Ishikawa (cell line): ENCODE measurements around the gene COL6A1.

Source experiments
- CEBPB ChIP-seq: IDR thresholded peaks from 2 replicates; pipeline ENCODE4 v1.6.1; 2012
- CREB1 ChIP-seq: IDR thresholded peaks from 2 replicates; pipeline ENCODE4 v1.6.1; 2012; ENCODE audit warnings: low read depth
- EGR1 ChIP-seq: IDR thresholded peaks from 2 replicates; pipeline ENCODE4 v1.6.1; 2012
- EP300 ChIP-seq: IDR thresholded peaks from 2 replicates; pipeline ENCODE4 v1.6.1; 2012; ENCODE audit warnings: borderline replicate concordance
- FOXM1 ChIP-seq: IDR thresholded peaks from 2 replicates; pipeline ENCODE4 v1.6.1; 2012; ENCODE audit warnings: low read depth, borderline replicate concordance
- NFIC ChIP-seq: IDR thresholded peaks from 2 replicates; pipeline ENCODE4 v1.6.1; 2012
- RAD21 ChIP-seq: IDR thresholded peaks from 2 replicates; pipeline ENCODE4 v1.6.1; 2012; ENCODE audit warnings: low read depth
- TAF1 ChIP-seq: IDR thresholded peaks from 2 replicates; pipeline ENCODE4 v1.6.1; 2012; ENCODE audit warnings: low read depth, mild to moderate bottlenecking
- TCF12 ChIP-seq: IDR thresholded peaks from 2 replicates; pipeline ENCODE4 v1.6.1; 2012; ENCODE audit warnings: low read depth
- TEAD4 ChIP-seq: IDR thresholded peaks from 2 replicates; pipeline ENCODE4 v1.6.1; 2012
- YY1 ChIP-seq: IDR thresholded peaks from 2 replicates; pipeline ENCODE4 v1.6.1; 2012; ENCODE audit warnings: low read depth
- ZBTB7A ChIP-seq: IDR thresholded peaks from 2 replicates; pipeline ENCODE4 v1.6.1; 2012; ENCODE audit warnings: low read depth
- TF ChIP-seq, protein P1 (sequence below): IDR thresholded peaks from 2 replicates; pipeline ENCODE4 v1.6.1; 2012
- TF ChIP-seq, protein P2 (sequence below): IDR thresholded peaks from 2 replicates; pipeline ENCODE4 v1.6.1; 2012; ENCODE audit warnings: low read depth, mild to moderate bottlenecking
- TF ChIP-seq, protein P3 (sequence below): IDR thresholded peaks from 2 replicates; pipeline ENCODE4 v1.6.1; 2012

COL6A1 gene

DNA sequence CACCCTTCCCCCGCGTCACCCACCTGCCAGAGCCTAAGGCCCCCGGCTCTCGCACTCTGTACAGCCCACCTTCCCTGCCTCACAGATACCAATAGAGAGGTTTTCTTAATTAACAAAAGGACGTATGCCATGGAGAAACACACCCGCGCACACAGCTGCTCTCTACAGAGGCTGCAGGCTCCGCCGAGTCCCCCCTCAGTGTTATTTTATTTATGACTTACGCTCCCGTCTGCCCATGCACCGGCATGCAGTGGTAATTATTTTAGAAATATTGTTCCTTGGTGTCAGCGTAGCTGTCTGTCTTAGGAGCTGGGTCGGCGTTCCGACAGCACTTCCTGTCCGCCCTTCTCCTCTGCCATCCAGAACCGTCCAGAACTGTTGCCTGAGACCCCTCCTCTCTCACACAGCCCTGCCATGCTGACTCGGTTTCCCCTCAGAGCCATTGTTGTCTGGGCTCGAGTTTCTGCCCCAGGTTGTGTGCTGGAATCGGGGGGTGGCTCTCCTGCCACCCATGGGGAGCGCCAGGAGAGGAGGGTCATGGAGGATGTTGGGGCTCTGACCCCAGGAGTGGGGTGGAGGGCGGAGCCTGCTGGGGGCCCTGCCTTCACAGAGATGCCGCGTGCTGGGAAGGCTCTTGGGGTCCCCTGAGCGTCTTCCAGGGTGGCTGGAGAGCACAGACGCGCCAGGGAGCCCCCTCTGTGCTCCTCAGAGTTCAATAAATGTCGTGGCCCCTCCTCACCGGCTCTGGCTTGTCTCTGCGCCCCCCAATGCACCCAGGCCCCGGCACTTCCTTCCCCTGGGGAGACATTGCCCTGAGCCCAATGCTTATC is 39.6 kb upstream of the COL6A1 start:
- no peak for TF ChIP-seq CREB1

DNA sequence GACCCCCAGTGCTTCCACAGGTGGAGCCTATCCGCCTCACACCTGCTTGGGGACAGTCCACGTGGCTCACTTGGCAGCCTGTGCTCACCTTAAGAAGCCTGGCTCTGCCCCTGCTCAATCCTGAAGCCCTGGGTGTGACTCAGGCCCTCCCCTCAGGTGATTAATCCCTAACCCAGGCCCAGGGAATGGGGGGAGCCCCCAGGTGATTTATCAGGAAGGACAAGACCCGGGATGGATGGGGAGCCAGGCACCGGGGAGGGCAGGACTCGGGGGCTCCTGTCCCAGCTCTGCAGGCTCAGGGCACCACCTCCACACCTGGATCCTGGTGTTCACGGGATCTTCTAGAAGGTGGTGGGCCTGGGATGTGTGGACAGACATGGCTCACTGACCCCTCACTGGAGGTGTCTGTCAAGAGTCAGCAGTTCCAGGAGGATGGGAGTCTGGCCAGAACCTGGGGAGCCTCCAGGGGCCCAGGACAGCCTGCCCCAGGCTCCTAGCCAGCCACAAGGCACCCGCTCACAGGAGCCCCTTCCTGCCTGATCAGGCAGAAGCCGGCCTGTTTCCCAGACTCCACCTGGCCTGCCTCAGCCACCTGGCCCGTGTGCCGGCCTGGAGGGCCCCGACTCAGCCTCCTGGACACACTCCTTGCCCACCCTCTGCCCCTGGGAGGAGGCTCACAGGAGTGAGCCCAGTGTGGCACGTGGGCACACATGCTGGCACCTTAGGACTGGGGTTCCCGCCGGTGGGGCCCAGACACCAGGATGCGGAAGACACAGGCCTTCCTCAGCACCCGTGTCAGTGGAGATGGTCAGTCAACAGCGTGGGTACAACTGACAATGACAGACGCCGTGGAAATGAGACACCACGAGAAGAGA is 38.6 kb upstream of the COL6A1 start:
- TF ChIP-seq TAF1 (no peak), TCF12 (no peak), NFIC (no peak), YY1 (no peak), EP300 (no peak), CREB1 (no peak), EGR1 (no peak), FOXM1 (no peak), CEBPB (no peak), ZBTB7A (no peak), RAD21 (no peak), TEAD4 (no peak)
- TF ChIP-seq, protein P1, sequence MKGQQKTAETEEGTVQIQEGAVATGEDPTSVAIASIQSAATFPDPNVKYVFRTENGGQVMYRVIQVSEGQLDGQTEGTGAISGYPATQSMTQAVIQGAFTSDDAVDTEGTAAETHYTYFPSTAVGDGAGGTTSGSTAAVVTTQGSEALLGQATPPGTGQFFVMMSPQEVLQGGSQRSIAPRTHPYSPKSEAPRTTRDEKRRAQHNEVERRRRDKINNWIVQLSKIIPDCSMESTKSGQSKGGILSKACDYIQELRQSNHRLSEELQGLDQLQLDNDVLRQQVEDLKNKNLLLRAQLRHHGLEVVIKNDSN: no peak
- TF ChIP-seq, protein P2, sequence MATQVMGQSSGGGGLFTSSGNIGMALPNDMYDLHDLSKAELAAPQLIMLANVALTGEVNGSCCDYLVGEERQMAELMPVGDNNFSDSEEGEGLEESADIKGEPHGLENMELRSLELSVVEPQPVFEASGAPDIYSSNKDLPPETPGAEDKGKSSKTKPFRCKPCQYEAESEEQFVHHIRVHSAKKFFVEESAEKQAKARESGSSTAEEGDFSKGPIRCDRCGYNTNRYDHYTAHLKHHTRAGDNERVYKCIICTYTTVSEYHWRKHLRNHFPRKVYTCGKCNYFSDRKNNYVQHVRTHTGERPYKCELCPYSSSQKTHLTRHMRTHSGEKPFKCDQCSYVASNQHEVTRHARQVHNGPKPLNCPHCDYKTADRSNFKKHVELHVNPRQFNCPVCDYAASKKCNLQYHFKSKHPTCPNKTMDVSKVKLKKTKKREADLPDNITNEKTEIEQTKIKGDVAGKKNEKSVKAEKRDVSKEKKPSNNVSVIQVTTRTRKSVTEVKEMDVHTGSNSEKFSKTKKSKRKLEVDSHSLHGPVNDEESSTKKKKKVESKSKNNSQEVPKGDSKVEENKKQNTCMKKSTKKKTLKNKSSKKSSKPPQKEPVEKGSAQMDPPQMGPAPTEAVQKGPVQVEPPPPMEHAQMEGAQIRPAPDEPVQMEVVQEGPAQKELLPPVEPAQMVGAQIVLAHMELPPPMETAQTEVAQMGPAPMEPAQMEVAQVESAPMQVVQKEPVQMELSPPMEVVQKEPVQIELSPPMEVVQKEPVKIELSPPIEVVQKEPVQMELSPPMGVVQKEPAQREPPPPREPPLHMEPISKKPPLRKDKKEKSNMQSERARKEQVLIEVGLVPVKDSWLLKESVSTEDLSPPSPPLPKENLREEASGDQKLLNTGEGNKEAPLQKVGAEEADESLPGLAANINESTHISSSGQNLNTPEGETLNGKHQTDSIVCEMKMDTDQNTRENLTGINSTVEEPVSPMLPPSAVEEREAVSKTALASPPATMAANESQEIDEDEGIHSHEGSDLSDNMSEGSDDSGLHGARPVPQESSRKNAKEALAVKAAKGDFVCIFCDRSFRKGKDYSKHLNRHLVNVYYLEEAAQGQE: no peak
- TF ChIP-seq, protein P3, sequence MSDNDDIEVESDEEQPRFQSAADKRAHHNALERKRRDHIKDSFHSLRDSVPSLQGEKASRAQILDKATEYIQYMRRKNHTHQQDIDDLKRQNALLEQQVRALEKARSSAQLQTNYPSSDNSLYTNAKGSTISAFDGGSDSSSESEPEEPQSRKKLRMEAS: no peak

DNA sequence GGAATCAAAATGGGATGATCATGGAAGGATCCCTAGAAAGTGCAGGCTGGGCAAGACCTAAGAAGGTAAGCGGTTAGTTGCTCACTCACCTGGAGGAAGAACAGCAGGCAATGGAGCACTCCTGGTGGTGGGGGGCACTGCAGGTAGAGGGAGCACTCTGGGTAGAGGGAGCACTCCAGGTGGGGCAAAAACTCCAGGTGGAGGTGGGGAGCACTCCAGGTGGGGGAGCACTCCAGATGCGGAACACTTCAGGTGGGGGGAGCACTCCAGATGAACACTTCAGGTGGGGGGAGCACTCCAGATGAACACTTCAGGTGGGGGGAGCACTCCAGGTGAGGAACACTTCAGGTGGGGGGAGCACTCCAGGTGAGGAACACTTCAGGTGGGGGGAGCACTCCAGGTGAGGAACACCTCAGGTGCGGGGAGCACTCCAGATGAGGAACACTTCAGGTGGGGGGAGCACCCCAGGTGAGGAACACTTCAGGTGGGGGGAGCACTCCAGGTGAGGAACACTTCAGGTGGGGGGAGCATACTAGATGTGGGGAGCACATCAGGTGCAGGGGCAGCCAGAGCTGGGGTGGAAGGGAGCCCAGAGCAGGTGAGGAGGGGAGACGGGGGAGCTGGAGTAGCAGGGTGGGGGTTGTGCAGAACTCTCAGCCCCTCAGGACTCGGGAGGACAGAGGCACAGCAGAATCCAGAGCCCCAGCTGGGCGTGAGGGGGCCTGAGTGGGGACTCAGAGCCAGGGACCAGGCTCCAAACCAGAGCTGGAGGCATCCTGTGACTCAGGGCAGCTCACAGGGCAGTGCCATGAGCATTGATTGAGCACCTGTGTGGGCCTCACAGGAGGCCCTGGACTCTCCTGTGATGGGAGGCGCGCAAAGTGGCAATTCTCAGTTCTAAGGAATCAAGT is 37.7 kb upstream of the COL6A1 start:
- TF ChIP-seq ZBTB7A: no peak
- no peak for TF ChIP-seq FOXM1
- no peak for TF ChIP-seq TEAD4
- no peak for TF ChIP-seq CEBPB
- no peak for TF ChIP-seq RAD21
- TF ChIP-seq, protein P1: no peak
- no peak for TF ChIP-seq TAF1
- no peak for TF ChIP-seq EP300
- TF ChIP-seq, protein P2: no peak
- no peak for TF ChIP-seq NFIC
- TF ChIP-seq EGR1: no peak
- no peak for TF ChIP-seq CREB1
- no peak for TF ChIP-seq YY1
- TF ChIP-seq TCF12: no peak
- TF ChIP-seq, protein P3: no peak

DNA sequence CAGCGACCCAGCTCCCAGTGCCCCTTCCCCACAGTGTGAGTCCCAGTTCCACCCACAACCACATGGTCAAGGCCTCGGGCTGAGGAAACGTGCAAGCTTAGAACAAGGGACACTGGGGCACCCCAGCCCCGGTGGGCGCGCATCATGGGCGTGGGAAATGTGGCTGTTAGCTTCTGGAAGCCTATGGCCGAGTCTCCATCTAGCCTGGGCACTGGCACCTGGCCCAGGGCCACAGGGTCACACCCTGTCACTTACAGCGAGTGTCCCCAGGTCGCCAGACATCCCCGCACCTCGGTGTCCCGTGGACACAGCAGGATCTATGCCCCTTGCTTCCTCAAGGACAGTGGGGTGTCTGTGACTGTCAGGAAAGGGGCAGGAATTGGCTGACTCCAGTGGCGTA is 37.0 kb upstream of the COL6A1 start:
- TF ChIP-seq CREB1 (no peak), RAD21 (no peak), TEAD4 (no peak), EP300 (no peak), EGR1 (no peak), TAF1 (no peak), NFIC (no peak), CEBPB (no peak), FOXM1 (no peak), ZBTB7A (no peak)
- TF ChIP-seq, protein P1: no peak
- TF ChIP-seq, protein P3: no peak
